Measurements from ENCODE around the gene SOHLH1.

Gene SOHLH1

DNA sequence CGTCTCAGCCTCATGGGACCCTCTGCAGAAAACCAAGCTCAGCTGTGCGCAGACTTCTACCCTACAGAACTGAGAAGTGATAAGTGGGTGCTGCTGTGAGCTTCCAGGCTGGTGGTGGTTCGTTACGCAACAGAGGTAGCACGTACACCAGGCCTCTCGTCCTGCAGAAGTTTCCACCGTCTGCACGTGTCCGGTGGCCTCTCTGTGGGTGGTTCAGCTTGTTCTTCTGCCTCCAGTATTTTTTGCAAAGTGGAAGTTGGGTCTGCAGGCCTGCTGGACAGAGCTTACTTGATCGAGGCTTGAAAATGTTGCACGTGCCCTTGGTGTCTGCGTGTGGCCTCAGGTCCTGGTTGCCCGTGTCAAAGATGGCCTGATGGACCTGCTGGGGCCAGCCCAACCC, 30.2 kb upstream of the SOHLH1 start:
- DNase-seq, result no peak

DNA sequence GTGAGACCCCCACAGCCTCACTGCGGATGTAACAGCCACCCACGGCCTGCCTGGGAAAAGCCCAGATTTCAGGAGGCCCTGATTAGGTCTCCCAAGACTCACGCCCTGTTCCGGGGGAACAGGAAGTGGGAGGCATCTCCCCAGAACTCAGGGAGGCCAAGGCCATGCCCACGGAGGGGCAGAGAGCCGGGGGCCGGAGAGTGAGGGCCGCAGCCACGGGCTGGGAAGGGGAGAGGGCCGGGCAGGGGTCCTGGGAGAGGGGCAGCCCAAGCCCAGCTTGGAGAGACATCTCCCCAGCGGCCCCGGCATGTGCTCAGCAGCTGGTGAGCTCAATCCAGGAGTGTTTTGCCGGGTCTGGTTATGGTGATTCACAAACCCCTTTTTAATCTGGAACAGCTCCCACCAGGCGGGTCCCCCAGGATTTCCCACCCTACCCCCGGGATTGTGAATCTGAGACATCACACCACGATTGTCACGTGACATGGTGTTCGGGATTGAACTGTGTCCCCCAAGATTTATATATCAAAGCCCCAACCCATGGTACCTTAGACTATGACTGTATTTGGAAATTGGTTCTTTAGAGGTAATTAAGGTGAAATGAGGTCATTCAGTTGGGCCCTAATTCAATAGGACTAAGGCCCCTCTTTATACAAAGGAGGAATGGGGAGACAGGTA, 29.3 kb upstream of the SOHLH1 start:
- DNase-seq, result no peak

DNA sequence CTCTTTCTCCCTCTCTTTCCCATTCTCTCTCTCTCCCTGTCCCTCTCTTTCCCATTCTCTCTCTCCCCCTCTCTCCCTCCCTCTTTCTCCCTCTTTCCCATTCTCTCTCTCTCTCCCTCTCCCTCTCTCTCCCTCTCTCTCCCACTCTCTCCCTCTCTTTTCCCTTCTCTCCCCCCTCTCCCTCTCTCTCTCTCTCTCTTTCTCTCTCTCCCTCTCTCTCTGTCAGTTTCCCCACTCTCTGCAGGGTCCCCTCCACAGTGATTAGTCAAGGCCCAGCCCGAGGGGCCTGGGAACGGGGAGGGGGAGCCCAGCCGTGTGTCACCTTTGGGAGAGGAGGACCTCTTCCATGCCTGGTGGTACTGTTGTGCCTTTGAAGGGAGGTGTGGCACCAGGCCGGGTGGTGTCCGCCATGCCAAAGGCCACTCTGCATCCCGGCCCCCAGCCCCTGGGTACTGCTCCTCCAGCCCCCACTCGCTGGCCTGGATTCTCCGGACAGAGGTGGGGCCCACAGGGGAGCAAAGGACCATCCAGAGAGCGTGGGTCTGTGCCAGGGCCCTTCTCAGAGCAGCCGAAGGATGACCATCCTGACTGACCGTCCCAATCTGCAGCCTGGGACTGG, 28.1 kb upstream of the SOHLH1 start:
- no peak for DNase-seq

DNA sequence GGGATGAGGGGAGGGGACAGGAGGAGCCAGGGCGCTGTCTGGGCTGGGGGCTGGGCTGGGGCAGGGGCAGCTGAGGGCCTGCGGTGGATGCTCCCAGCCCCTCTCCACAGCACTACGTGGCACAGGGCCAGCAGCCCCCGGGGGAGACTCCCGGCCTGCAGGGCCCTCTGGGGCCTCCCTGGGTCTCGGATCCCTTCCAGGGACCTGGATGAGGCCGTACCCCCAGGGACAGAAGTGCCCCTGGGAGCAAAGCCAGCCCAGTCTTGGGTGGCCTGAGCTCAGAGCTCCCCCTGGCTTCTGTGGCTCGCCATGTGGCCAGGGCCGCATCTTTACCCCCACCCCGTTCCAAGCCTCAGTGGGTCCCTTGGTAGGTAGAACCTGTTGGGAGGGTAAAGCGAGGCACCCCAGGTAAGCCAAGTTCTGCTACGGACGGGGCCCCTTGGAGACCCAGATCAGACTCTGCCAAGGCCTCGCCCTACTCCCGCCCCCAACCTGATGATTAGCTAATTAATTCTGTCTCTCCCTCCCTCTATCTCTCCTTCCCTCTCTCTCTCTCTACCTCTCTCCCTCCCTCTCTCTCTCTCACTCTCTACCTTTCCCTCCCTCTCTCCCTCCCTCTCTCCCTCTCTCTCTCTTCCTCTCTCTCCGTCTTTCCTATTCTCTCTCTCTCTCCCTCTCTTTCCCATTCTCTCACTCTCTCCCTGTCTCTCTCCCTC, 27.0 kb upstream of the SOHLH1 start:
- DNase-seq, result no peak

DNA sequence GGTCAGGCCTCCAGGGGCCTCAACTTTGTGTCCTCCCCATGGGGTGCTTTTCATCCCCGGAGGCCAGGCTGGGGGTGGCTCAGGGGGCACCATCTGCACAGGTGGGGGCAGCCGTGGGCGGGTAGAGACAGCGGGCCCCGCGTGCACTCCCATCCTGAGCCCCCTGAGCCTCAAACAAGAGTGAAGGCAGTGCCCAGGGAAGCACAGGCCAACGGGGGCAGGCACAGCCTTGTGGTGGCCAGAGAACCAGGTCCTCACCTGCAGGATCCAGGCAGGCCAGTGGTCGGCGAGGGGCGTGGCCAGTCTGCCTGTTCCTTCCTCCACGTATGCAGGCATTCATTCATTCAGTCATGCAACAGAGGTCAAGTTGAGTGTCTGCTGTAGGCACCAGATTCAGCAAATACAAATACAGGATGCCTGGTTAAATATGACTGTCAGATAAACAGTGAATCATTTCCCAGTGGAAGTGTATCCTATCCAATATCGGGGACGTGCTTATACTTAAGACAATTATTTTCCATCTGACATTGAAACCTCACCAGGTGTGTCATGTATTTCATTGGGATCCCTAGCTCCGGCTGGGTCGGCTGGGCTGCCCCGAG, 25.0 kb upstream of the SOHLH1 start:
- DNase-seq, result no peak

DNA sequence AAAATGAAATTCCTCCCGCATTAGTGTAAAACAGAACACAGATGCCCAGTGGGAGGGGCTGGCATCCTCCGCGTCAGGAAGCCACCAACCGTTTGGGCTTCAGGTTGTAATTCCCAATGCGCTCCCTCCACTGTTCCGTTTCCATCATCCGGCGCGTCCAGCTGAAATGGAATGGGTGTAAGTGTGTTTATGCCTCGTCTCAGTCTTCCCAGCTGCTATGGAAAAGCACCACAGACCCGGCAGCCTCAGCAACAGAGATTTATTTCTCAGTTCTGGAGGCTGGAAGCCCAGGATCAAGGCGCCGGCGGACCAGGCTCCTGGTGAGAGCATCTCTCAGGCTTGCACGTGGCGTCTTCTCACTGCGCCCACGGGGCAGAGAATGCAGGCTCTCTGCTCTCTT, 23.1 kb upstream of the SOHLH1 start:
- no peak for DNase-seq

DNA sequence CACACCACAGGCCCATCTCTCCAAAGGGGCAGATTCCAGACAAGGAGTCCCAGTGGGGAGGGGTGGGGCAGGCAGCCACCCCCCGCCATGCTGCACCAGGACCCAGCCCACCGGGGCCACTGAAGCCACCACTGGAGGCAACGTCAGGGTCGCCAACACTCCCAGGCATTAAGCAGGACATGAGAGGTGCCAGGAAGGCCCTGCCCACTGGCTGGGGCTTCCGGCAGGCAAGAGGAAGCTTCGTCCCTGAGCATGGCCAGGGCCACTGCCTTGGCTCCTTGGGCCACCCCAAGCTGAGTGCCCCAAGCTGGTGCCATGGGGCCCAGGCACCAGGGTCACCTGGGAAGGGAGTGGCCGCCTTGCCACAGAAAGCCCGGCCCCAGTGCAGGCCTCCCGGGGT, 20.2 kb upstream of the SOHLH1 start:
- DNase-seq, result no peak

DNA sequence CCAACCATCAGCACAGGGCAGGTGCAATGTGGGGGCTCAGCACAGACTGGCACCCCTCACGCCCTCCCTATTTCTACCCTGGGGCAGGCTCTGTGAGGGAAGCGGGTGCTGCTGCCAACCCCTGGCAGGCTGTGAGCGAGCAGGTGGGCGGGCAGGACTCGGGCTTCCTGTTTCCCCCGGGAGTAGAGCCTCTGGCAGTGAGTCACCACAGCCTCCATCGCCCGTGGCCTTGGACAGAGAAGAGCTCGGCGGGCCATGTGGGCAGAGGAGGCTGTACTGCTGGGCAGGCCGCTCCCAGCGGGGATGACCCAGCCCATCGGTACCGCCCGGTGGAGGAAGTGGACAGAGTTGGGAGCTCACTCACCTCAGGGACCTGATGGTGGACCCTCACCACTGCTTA, 19.3 kb upstream of the SOHLH1 start:
- DNase-seq, result no peak

DNA sequence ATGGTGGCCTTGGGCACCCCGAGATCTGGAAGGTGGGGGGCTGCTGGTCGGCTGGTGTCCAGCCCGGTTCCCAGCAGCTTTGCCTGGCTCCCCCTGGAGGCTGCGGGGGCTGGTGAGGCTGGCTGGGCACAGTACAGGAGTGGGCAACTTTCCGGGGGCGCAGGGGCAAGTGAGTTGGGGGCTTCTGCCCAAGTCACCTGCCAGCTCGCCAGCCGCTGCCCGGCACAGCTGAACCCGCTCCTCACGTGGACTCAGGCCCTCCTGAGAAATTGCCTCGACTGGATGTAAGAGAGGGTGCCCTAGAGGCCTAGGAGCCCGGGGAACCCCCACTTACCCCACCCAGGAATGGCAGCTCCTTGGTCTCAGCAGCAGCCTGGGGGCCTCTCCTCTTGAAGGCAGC, 18.1 kb upstream of the SOHLH1 start:
- no peak for DNase-seq

DNA sequence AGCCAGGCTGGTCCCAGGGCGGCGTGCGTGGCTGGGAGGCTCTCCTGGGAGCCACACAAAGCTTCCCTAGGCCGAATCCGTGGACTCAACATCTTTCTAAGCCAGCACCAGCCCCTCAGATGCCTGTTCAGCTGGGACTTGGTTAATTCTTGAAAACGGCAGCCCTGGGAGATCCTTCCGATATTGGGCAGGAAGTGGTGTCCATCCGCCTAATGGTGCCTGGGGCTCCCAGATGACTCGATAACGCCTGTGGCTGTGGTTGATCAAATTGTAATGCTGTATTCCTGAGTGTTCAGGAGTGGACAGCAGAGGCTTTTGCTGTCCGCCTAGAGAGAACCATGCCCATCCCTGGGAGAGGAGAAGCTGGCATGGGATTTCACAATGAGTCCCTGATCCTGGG, 16.8 kb upstream of the SOHLH1 start:
- no peak for DNase-seq

DNA sequence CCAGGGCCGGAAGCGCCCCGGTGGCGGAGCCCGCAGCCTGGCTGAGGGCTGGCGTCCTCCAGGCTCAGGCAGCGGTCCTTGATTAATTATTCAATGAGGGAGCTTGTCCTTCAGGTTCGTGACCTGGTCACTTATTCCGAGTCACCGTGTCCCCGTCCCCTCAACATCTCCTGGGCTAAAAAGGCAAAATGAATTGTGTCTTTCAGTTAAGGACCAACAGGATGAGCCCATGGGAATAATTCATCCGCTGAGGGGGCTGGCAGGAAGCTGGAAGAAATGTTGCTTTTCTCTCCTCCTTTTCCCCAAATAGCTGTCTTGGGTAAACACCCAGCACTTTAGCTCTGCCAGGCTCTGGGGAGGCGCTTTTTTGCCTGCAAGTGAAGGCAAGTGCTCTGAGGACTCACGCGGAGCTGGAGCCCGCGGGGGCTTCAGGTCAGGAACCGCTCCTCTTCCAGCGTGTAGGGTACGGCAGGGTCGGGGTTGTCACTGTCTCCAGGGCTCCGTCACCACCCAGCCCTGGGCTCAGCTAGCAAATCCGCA, 15.8 kb upstream of the SOHLH1 start:
- DNase-seq, result no peak

DNA sequence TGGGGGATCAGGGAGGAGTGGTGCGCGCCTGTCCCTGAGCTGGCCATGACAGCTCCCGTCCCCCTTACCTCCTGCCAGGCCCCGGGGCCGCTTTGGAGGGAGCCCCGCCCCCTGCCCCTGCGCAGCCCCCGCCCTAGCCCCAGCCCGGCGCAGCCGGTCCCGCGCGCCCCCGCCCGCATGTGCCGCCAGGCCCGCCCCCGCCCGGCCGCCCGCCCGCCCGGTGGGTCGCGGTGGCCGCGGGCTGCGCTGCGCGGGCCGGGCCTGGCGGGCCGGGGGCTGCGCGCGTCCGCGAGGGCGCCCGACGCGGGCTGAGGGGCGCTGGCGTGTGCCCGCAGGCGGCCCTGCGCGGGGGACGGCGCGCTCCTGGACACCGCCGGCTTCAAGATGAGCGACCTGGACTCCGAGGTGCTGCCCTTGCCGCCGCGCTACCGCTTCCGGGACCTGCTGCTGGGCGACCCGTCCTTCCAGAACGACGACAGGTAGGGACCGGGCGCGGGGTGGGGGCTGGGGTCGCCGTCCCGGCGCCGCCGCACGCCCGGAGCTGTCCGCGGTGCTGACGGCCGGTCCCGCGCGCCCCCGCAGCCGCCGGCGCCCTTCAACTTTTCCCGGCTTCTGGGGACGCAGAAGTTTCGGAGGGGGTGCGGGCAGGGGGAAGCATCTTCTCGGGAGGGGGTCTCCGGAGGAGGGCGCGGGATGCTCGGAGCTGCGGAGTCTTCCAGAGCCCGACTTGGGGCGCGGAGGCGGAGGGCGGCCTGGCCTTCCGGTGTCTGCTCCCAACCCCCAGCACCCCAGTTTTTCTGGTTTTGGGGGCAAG, 15.2 kb upstream of the SOHLH1 start:
- no peak for DNase-seq

DNA sequence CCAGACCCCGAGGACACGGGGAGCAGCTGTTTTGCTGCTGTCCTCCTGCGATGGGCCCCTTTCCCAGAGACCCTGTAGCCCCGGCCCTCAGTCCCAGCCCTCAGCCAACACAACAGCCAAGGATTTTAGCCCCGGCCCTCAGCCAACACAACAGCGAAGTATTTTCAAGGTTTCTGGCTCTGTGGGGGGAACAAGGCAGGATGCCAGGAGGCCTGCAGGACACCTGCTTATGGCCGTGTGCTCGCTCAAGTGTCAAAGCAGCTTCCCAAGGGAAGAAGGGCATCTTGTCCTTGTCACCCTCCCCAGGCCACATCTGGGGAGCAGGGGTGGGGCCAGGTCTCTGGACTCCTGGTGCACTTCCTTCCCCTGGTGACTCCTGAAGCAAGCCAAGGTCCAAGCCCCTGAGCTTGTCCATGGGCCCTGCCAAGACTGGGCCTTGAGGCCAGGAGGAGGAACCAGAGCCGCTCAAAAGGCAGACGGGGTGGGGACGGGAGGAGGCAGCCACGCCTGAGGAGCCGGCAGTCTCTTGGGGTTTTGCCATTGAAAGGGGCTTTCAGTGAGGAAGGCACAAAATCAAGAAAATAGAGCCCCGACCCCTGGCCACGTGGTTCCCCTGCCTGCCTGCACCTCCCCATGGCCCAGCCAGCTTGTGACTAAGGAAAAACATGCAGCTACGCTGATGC, 13.5 kb upstream of the SOHLH1 start:
- no peak for DNase-seq

DNA sequence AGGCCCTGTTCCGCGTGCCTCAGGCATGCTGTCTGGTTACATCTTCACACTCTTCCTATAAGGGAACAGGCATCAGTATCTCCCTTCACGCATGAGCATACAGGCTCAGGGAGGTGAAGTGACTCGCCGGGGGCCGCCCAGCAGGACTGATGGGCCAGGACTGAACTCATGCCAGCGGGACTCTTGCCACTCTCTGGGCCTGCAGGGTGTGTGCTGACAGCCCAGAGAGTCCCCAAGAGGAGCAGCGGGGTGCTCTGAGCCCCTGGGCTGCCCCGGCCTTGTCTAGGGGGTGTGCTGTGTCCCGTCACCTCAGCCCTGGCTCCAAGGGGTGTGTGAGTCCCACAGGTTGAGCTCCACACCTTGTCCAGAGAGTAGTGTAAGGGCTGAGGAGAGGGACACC, 12.6 kb upstream of the SOHLH1 start:
- no peak for DNase-seq

DNA sequence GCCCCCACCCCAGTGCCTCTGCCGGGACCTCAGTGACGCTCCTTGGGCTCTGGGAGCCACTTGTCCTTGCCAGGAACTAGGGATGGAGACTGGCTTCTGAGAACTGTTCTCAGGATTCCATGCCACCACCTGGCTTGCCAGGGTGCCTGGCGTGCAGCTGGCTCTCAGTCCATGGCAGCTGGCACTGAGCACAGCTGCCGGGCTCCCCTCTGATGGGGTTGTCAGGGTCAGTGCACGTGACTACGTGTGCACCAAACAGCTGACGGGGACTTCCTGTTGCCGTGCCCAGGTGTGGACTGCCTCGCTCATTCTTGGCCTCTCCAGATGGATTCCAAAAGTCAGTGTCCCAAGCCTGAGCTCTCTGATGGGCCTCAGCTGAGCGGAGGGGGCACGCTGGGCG, 12.1 kb upstream of the SOHLH1 start:
- no peak for DNase-seq

DNA sequence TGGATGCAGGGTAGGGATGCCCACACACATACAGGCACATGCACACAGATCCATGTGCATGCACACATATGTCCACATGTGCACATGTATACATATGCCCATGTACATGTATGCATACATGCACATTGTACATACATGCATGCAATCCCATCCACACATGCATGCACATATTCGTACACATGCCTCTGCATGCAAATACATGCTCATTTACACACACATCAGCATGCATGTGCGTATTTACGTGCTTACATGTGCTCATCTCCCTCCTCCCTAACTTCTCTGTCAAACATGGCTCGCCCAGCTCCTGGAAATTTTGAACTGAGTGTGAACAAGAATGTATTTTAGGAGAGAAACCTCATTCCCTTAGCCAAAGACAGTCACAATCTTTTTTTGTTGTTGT, 8.9 kb upstream of the SOHLH1 start:
- DNase-seq, result no peak

DNA sequence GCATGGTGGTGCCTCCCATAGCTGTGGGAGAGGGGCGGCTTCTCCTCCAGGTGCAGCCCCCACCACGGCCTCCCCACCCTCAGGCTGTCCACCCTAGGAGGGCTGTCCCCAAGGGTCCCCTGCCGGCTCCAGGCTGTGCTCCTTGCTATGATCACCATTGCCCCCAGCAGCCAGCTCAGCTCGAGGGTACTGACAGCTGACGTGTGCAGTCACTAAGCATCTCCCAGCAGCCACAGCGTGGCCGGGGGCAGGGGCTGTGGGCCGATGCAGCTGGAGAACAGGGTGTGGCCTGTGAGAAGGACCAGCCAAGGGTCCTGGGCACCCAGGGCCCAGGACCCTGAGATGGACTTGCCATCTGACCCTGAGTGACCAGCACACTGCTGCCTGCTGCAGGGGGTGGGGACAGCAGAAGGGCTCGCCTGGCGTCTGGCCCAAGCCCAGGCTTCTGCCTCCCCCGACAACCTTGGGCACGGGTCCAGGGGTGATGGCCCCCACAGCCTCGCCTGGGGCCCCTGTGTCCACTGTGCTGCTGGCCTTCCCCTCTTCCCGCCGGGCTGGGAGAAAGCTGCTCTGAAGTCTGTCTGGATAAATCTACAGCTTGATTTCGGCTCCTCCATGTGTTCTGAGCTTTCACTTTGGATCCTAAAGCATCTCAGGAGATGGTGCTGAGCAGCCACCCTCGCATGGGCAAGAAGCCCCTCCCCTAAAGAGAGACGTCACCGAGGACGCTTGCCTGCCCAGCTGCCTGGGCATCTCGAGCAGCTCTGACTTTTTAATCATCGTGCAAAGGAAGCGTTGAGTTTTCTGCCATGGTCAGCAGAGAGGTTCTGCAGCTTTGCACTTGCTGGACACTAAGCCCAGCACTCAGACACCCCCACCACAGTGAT, 8.2 kb upstream of the SOHLH1 start:
- DNase-seq, result no peak

DNA sequence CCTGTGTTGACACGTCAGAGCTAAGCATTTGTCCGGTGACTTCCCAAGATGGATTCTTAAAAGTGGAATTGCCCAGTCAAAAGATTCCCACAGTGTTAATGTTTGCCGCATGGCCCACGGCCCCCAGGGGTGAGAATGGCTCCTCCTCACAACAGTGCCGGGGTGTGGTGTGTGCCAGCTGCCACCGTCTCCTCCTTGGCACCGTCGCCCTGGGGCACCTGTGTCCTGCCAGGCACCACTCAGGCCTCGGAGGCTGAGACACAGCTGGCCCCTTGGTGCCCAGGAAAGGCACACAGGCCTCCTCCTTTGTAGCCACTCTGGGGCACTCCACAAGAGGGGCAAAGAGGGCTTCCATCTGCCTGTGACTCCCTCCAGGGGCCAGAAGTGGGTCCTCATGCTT, 7.0 kb upstream of the SOHLH1 start:
- no peak for DNase-seq

DNA sequence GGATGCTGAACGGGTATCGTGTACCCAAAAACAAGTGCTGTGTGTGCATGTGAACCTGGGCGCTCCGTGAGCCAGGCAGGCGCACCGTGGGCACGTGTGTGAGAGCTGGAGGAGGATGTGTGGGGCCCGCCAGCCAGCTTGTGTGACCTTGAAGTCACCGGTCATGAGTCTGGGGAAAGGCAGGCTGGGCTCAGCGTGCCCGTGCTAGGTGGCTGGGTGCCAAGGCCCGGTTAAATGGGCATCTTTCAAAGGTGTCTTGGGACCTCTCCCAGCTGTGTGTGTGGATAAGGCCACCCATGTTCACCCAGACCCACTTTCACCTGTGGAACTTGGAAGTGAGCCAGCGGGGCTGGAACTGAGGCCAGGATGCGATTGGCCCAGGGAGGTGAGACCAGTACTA, 6.1 kb upstream of the SOHLH1 start:
- no peak for DNase-seq

DNA sequence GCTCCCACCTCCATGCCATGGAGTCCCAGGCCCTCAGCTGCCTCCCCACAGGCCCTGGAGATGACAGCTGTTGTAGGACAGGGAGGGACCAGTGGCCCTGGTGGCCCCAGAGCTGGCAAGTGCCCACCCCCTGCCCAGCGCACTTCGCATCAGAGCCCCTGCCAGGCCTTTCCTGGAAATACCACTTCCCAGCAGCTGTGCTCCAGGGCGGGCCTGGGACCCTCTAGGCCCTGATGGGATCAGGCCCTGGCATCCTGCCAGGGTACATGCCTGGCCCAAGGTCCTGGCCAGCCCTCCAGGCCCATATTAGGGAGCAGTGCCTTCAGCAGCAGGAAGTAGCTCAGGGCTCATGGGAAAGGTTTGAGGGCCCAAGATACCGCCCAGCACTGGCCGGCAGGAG, 5.2 kb upstream of the SOHLH1 start:
- DNase-seq, result no peak

DNA sequence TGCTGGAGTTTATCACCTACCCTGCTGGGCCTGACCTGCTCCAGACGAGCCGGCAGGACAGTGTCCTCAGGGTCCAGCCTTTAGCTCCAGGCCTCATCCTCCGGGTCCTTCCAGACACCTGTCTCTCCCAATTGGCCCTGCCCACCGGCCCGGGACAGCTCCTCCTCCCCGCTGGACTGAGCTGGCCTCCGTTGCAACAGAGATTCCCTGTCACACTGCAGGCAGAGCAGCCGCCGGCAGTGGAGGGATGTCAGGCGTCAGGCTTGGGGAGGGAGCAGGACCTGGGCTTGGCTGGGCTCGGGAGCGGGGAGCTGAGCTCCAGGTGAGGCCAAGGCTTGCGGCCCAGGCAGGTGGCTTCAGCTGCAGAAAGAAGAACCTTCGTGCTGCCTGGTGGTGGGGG, 4.4 kb upstream of the SOHLH1 start:
- no peak for DNase-seq
